ENCODE data around the gene PLXDC2.

The PLXDC2 gene

DNA sequence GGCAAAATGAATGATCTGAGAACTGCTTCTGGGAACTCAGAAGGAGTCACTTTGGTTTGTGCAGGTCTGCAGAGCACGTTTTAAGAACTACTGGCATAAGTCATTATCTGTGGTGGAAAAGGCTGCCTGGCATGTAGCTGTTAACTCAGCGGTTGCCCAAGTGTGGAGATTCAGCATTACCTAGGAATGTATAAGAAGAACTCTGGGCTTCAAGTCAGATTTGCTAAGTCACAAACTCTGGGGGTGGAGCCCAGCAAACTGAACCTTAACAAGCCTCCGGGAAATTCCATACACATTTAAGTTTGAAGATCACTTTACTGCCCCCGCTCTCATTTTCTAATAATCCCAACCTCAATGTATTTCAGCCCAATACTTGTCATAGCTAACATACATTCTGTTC is 31.1 kb downstream of the PLXDC2 start:
- no peak for DNase-seq (ENCODE audit: low spot score)
- TF ChIP-seq, protein P1, sequence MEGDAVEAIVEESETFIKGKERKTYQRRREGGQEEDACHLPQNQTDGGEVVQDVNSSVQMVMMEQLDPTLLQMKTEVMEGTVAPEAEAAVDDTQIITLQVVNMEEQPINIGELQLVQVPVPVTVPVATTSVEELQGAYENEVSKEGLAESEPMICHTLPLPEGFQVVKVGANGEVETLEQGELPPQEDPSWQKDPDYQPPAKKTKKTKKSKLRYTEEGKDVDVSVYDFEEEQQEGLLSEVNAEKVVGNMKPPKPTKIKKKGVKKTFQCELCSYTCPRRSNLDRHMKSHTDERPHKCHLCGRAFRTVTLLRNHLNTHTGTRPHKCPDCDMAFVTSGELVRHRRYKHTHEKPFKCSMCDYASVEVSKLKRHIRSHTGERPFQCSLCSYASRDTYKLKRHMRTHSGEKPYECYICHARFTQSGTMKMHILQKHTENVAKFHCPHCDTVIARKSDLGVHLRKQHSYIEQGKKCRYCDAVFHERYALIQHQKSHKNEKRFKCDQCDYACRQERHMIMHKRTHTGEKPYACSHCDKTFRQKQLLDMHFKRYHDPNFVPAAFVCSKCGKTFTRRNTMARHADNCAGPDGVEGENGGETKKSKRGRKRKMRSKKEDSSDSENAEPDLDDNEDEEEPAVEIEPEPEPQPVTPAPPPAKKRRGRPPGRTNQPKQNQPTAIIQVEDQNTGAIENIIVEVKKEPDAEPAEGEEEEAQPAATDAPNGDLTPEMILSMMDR (IDR thresholded peaks at IDR 0.05; ENCODE audit: extremely low read depth, insufficient read depth, missing control alignments) = no peak
- in situ Hi-C loops (cut with MboI; ENCODE audit: low pct_unique_long_range_greater_than_20kb, low sequenced_read_pairs, unreplicated experiment) = no loop called here

DNA sequence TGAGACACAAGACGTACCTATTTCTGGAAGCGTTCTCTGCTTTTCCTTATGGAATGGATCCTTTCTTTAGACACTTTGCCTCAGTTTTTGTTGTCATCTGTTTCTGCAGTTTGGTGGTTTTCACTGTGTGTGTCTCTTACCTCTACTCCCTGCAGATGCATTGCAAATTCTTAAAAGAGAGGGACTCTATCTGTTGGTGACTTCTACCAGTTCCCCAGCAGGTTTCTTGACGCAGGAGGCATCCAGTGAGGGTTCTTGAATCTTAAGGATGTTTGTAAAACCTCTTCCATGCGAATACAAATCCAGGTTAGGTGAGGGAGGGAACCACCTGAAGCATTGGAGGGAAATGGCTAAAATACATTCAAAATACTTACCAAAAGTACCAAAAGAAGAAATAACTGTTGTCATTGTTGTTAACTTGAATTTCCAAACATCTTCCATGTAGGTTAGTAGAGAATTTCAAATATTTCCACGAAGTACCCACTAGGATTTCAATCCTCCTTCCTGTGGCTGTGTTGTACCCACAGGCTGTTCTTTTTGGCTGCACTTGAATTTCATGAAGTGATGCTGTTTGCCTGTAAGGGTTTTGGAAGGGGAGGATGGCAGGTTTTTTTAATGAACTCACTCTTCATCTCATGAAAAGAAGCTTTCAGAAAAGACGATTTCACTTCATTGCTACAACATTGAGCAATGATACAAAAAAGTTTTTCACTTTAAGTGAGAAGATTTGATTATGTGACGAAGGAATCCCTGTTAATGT is 32.2 kb downstream of the PLXDC2 start:
- TF ChIP-seq, protein P1 (IDR thresholded peaks at IDR 0.05; ENCODE audit: extremely low read depth, insufficient read depth, missing control alignments) = no peak
- in situ Hi-C loops (cut with MboI; ENCODE audit: low pct_unique_long_range_greater_than_20kb, low sequenced_read_pairs, unreplicated experiment) = no loop called here

DNA sequence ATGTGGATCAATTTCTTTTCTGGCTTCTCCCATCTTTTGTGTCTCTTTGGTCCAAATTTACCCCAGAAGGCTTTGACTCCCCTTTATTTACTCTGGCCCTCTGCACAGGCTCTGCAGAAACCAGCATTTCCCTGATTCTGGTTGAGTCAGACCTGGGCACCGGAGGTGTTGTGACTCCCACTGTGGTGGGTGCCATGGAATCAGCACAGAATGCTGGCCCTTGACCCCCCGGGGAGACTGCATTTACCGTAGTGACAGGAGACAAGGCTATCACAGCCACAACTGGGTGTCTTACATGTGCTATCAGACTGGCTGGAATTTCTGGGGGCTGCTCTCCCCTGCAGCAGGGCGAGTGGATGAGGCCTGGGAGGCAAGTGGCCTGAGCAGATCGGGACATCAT is 37.6 kb downstream of the PLXDC2 start:
- DNase-seq (ENCODE audit: low spot score) = no peak
- TF ChIP-seq, protein P1 (IDR thresholded peaks at IDR 0.05; ENCODE audit: extremely low read depth, insufficient read depth, missing control alignments) = no peak
- in situ Hi-C loops (cut with MboI; ENCODE audit: low pct_unique_long_range_greater_than_20kb, low sequenced_read_pairs, unreplicated experiment) = no loop called here

More for the DNA sequence above, 32.2 kb downstream of the PLXDC2 start:
- DNase-seq (ENCODE audit: low spot score) = no peak

DNA sequence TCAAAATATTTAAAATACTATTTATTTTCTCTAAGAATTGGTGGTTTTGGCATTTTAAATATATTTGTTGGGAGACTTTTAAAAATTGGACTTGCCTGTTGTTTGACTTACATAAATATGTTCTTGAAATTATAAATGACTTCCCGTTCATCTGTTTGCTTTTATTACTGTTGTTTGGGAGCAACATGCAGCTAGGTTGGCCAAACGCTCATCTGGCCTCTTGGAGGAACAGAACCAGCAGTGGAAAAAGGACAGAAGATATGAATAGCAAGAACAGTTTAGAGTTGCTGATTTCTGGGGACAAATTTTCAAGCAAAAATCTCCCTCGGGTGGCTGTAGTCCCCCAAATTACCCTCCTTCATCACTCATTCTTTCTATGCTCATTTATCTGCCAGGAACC is 41.6 kb downstream of the PLXDC2 start:
- in situ Hi-C loops (cut with MboI; ENCODE audit: low pct_unique_long_range_greater_than_20kb, low sequenced_read_pairs, unreplicated experiment) = no loop called here
- no peak for DNase-seq (ENCODE audit: low spot score)
- TF ChIP-seq, protein P1 (IDR thresholded peaks at IDR 0.05; ENCODE audit: extremely low read depth, insufficient read depth, missing control alignments) = no peak

DNA sequence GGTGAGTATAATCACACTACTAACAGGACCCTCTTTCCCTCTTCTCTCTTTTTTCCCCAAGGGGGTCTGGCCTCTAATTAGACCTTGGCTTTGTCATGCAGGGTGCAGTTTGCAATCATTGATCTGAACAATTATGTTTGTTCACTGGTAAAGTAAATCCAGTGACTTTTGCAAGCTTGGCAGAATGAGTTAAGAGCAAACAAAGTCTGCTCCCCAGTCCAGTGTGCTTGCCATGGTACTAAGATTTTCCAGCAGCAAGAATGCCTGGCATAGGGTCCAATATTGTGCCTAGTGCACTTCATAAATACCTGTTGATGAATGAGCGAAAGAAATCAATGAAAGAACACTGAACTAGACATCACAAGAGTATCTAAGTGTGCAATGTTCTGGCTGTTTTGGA is 43.9 kb downstream of the PLXDC2 start:
- in situ Hi-C loops (cut with MboI; ENCODE audit: low pct_unique_long_range_greater_than_20kb, low sequenced_read_pairs, unreplicated experiment) = no loop called here

DNA sequence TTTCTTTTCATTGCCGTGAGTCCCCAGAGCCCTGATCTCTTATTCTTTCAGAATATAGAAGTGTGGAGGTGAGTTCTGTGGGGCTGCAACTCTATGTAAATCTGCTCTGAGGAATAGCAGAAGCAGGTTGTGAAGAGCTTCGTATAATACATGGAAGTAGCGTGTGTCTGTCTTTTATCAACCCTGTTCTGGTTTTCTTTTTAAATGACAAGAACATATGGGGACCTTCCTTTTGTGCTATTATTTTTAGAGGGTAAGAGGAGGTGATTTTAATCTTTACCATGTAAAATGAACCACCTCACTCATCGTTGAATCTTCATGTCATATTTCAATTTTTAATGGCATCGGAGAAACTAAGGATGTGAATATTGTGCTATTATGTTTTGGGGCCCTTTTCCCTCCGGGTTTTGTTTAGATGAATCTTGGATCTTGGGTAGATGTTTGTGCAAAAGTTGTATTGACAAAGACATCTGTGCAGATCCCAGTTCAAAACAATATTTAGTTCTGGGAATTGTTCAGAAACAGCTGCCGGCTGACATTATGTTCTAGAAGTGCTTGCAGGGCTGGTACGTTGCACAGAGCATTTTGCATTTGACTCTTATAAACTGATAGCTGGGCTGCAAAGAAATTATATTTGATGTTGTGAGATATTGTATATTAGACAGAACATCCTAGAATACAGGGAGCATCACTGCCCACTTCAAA is 46.7 kb downstream of the PLXDC2 start:
- DNase-seq (ENCODE audit: low spot score) = no peak
- in situ Hi-C loops (cut with MboI; ENCODE audit: low pct_unique_long_range_greater_than_20kb, low sequenced_read_pairs, unreplicated experiment) = no loop called here
- TF ChIP-seq, protein P1 (IDR thresholded peaks at IDR 0.05; ENCODE audit: extremely low read depth, insufficient read depth, missing control alignments) = no peak

More for the DNA sequence above, 43.9 kb downstream of the PLXDC2 start:
- DNase-seq (ENCODE audit: low spot score) = no peak
- TF ChIP-seq, protein P1 (IDR thresholded peaks at IDR 0.05; ENCODE audit: extremely low read depth, insufficient read depth, missing control alignments) = no peak
